Neuron (in vitro differentiated cells): ENCODE measurements around the gene TLE2.

Source experiments
- H2AFZ ChIP-seq: one replicate; pipeline ENCODE4 v1.6.1; 2013; ENCODE audit warnings: low read depth, mild to moderate bottlenecking, inconsistent platforms, low read length, moderate library complexity
- H3K27me3 ChIP-seq: one replicate; pipeline ENCODE4 v1.6.1; 2013; ENCODE audit warnings: low read length; ENCODE audit not compliant: insufficient read depth
- H3K36me3 ChIP-seq: one replicate; pipeline ENCODE4 v1.6.1; 2013; ENCODE audit warnings: low read length; ENCODE audit not compliant: insufficient read depth
- H3K4me1 ChIP-seq: one replicate; pipeline ENCODE4 v1.6.1; 2013; ENCODE audit warnings: low read length; ENCODE audit not compliant: insufficient read depth
- H3K4me3 ChIP-seq: 2 replicates; pipeline ENCODE4 v1.5.1; 2013; ENCODE audit warnings: mild to moderate bottlenecking, low read length, moderate library complexity
- H3K9me3 ChIP-seq: one replicate; pipeline ENCODE4 v1.6.1; 2013; ENCODE audit warnings: low read length

Gene TLE2

GRCh38 chr19:2989236-2989946, 39.7 kb downstream of the TLE2 start:
- Histone ChIP-seq H3K4me3 (no peak overlapping the region), H2AFZ (no peak overlapping the region), H3K27me3 (peaks cover 15% of the 10 kb centered on the region), H3K36me3 (no peaks in the 10 kb centered on the region), H3K4me1 (peaks cover 14% of the 10 kb centered on the region), H3K9me3 (no peaks in the 10 kb centered on the region)

- Histone ChIP-seq H2AFZ (no peak overlapping the region), H3K36me3 (no peaks in the 10 kb centered on the region), H3K27me3 (peaks cover 15% of the 10 kb centered on the region), H3K9me3 (no peaks in the 10 kb centered on the region), H3K4me3 (no peak overlapping the region), H3K4me1 (peaks cover 23% of the 10 kb centered on the region)
Observed at GRCh38 chr19:2988568-2988967, 40.5 kb downstream of the TLE2 start.

- Histone ChIP-seq H3K36me3 (no peaks in the 10 kb centered on the region), H3K4me1 (peaks cover 29% of the 10 kb centered on the region), H2AFZ (no peak overlapping the region), H3K9me3 (no peaks in the 10 kb centered on the region), H3K4me3 (no peak overlapping the region), H3K27me3 (peaks cover 20% of the 10 kb centered on the region)
Observed at GRCh38 chr19:2987797-2988196, 41.3 kb downstream of the TLE2 start.

DNA sequence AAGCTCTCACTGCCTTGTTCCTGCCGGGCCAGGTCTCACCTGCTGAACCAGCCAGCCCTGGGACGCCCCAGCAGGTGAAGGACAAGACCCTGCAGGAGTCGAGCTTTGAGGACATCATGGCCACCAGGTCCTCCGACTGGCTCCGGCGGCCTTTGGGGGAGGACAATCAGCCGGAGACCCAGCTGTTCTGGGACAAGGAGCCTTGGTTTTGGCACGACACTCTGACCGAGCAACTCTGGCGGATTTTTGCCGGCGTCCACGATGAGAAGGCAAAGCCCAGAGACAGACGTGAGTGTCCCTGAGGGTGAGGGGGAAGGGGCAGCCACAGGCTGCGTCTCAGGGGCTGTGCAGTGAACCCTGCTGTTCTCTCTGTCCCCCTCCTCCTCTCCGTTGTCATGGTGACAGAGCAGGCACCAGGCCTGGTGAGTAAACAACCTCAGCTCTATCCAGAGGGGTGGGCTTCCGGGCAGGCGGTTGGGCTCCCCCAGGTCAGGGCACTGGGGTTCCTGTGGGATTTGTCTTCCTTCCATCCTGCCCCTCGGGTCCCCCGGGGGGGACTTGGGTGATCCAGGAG, 42.0 kb downstream of the TLE2 start:
- Histone ChIP-seq H2AFZ (no peak overlapping the region), H3K27me3 (peaks cover 24% of the 10 kb centered on the region), H3K36me3 (no peaks in the 10 kb centered on the region), H3K4me1 (peaks cover 34% of the 10 kb centered on the region), H3K9me3 (no peaks in the 10 kb centered on the region), H3K4me3 (peak overlapping the region; percentile 9)

DNA sequence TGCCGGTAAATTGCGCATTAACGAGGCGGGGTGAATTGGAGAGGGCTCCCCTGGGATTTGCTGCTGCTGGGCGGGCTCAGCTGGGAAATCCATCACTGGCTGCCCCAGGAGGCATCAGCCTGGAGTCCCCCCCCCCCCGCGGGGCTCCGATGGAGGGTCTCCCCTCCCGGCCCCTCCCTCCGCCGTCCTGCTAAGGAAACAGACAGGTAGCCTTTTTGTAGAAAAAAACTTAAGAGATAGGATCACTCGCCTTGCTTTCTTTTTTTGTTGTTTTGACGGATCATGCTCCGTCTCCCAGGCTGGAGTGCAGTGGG, 44.9 kb downstream of the TLE2 start:
- Histone ChIP-seq H3K4me3 (no peak overlapping the region), H3K27me3 (peaks cover 21% of the 10 kb centered on the region), H3K4me1 (peaks cover 34% of the 10 kb centered on the region)

DNA sequence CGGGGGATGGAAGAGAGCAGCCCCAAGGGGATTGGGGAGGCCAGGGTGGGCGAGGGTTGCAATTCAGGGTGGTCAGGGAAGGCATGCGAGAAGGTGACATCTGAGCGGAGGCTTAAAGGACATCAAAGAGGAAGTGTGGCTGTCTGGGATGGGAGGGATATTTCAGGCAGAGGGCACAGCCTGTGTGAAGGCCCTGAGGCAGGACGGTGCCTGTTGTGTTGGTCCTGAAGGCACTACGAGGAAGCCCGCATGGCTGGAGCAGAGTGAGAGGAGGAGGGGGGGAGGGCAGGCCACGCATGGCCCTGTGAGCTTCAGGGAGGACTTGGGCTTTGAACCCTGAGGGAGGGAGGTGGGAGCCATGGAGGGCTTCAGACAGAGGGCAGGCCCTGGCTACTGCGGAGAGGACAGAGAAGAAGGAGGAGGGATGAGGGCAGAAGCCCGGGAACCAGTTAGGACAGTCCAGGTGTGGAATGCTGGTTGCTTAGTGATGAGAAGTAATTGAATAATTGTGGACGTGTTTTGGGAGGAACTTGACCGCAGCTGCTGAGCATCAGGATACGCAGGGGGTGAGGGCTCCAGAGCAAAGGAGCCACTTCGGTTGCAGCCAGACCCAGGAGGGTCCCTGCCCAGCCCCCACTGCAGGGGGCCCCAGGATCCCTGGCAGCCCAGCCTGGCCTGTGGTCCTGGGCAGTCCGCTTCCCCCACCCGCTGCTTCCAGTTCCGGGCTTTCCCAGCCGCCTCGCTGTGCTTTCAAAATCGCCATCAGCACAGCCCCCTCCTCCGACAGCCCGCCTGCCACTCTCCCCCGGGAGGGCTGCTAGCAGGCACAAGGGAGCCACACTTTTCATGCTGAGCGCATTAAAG, 45.5 kb downstream of the TLE2 start:
- Histone ChIP-seq H3K4me3 (no peak overlapping the region), H2AFZ (no peak overlapping the region), H3K4me1 (peaks cover 34% of the 10 kb centered on the region), H3K9me3 (no peaks in the 10 kb centered on the region), H3K36me3 (no peaks in the 10 kb centered on the region), H3K27me3 (peaks cover 15% of the 10 kb centered on the region)

More for the DNA sequence above, 44.9 kb downstream of the TLE2 start:
- H2AFZ ChIP-seq, result no peak overlapping the region
- no peaks in the 10 kb centered on the region for H3K9me3 ChIP-seq
- H3K36me3 ChIP-seq, result no peaks in the 10 kb centered on the region

GRCh38 chr19:2982983-2983350, 46.1 kb downstream of the TLE2 start:
- H3K9me3 ChIP-seq, result no peaks in the 10 kb centered on the region
- H3K36me3 ChIP-seq, result no peaks in the 10 kb centered on the region
- no peak overlapping the region for H2AFZ ChIP-seq
- H3K4me1 ChIP-seq, result peaks cover 34% of the 10 kb centered on the region
- no peak overlapping the region for H3K4me3 ChIP-seq
- peaks cover 13% of the 10 kb centered on the region for H3K27me3 ChIP-seq

DNA sequence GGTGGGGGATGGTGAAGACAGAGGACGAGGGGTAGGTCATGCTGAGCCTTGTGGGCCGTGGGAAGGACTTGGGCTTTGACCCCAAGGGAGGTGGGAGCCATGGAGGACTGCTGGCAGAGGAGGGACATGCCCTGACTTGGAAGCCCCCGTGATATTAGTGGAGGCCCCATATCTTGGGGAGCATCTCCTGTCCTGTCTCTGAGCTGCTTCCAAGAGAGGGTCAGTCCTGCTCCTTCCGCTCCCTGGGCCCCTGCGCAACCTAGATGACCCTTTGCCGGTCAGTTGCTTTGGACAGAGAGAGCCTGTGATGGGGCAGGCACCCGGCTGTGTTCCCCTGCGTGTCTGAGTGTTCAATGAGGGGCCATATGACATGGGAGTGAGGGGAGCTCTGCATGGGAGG, 46.5 kb downstream of the TLE2 start:
- Histone ChIP-seq H3K36me3 (no peaks in the 10 kb centered on the region), H3K4me3 (no peak overlapping the region), H2AFZ (no peak overlapping the region), H3K4me1 (peaks cover 35% of the 10 kb centered on the region), H3K27me3 (peaks cover 13% of the 10 kb centered on the region), H3K9me3 (no peaks in the 10 kb centered on the region)

DNA sequence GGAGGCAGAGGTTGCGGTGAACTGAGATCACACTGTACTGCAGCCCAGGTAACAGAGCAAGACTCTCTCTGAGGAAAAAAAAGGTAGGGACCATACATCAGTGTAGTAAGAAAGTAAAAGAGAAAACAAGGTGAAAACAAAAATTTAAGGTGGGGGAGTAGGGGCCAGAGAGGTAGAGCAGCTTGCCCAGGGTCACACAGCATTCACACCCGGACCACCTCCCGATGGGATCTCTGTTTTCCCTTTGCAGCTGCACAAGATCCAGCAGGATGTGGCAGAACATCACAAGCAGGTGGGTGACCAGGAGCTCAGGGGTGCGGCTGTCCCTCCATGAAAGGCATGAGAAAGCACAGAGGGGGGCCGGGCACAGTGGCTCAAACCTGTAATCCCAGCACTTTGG, 47.2 kb downstream of the TLE2 start:
- peaks cover 13% of the 10 kb centered on the region for H3K27me3 ChIP-seq
- no peak overlapping the region for H2AFZ ChIP-seq
- H3K36me3 ChIP-seq, result no peaks in the 10 kb centered on the region
- no peaks in the 10 kb centered on the region for H3K9me3 ChIP-seq
- H3K4me3 ChIP-seq, result no peak overlapping the region
- H3K4me1 ChIP-seq, result peaks cover 33% of the 10 kb centered on the region

DNA sequence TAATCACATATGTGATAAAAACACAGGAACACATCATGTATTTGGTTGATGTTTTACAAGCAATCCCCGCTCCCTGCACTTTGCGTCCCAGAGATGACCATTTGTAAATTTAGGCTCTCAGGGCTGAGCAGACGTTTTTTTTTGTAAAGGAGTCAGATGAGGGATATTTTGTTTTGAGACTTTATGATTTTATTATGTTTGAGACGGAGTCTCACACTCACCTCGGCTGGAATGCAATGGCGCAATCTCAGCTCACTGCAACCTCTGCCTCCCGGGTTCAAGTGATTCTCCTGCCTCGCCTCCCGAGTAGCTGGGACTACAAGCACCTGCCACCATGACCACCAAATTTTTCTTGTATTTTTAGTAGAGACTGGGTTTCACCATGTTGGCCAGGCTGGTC, 50.3 kb downstream of the TLE2 start:
- Histone ChIP-seq H2AFZ (no peak overlapping the region), H3K36me3 (no peaks in the 10 kb centered on the region), H3K9me3 (no peaks in the 10 kb centered on the region), H3K4me1 (peaks cover 28% of the 10 kb centered on the region), H3K27me3 (peaks cover 33% of the 10 kb centered on the region), H3K4me3 (no peak overlapping the region)

DNA sequence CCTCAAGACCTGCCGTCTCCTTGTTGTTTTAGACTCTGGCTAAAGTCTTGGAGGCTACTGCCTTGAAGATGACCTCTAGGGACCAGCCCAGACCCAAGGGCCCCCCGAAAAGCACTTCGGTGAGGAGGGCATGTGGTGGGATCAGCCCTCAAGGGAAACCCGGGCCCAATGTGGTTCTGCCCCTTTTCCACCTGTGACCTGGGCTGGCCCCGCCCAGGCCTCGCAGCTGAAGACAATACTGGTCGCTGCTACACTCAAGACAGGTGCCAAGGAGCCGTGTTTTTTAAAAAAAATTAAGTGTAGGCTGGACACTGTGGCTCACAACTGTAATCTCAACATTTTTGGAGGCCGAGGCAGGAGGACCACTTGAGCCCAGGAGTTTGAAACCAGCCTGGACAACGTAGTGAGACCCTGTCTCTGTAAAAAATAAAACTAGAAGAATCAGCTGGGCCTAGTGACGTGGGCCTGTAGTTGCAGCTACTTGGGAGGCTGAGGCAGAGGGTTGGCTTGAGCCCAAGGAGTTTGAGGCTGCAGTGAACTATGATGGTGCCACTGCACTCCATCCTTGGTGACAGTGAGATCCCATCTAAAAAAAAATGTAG, 50.8 kb downstream of the TLE2 start:
- H3K4me1 ChIP-seq, result peaks cover 24% of the 10 kb centered on the region
- H3K9me3 ChIP-seq, result no peaks in the 10 kb centered on the region
- H3K4me3 ChIP-seq, result no peak overlapping the region
- no peaks in the 10 kb centered on the region for H3K36me3 ChIP-seq
- H3K27me3 ChIP-seq, result peaks cover 32% of the 10 kb centered on the region
- H2AFZ ChIP-seq, result no peak overlapping the region

DNA sequence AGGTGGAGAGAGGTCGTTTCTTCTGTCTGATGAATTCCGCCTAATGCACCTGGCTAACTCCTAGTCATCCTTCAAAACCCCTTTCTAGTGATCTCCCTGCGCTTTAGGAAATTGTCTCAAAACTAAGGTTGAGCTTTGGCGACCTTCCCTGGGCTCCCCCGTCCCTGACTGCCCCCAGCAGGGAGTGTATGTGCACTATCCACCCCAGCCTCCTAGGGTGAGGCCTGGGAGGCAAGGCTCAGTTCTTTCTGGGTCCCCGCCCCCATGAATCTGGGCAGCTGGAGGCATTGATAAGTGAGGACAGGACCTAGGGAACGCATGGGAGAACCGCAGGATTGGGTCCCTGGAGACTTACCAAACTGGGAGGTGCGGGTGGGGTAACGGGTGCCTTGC, 51.3 kb downstream of the TLE2 start:
- H3K27me3 ChIP-seq, result peaks cover 28% of the 10 kb centered on the region

More for the DNA sequence above, 51.3 kb downstream of the TLE2 start:
- peak overlapping the region; percentile 1 for H3K4me3 ChIP-seq
- peaks cover 18% of the 10 kb centered on the region for H3K4me1 ChIP-seq
- no peak overlapping the region for H2AFZ ChIP-seq
- no peaks in the 10 kb centered on the region for H3K36me3 ChIP-seq
- H3K9me3 ChIP-seq, result no peaks in the 10 kb centered on the region
